Testis (tissue), 2 donors: ENCODE measurements around the gene ALDH16A1.

ENCODE experiments used
- CTCF ChIP-seq, 3 experiments: fragments of 450-650 bp in 2 of 3; fragments of 200-600 bp in 1 of 3; sonication (generic) in 1 of 3; IDR thresholded peaks; one replicate each; pipeline ENCODE4 v1.5.1; 2016 to 2019; ENCODE audit warnings: antibody characterized with exemption in 3 of 3, mild to moderate bottlenecking in 2 of 3, moderate library complexity in 1 of 3
- POLR2A ChIP-seq: fragments of 450-650 bp; IDR thresholded peaks from one replicate; pipeline ENCODE4 v1.6.1; 2017; ENCODE audit warnings: antibody characterized with exemption, mild to moderate bottlenecking, moderate library complexity

- TF ChIP-seq POLR2A (no peak), CTCF (IDR thresholded peaks at IDR 0.05) (no peak)
Observed at GRCh38 chr19:49414256-49414655, 38.8 kb upstream of the ALDH16A1 start.
